Adrenal gland (tissue), 5 donors: ENCODE results near the gene FCER1G.

Experiments
- POLR2A ChIP-seq, 2 donors: fragments of 450-650 bp; IDR thresholded peaks; one replicate each; pipeline ENCODE4 v1.6.1; 2017; ENCODE audit warnings: antibody characterized with exemption in 2 of 2, mild to moderate bottlenecking in 2 of 2, moderate library complexity in 1 of 2
- TF ChIP-seq, protein P1 (sequence below), 6 experiments: fragments of 450-650 bp in 4 of 6; fragments of 200-600 bp in 2 of 6; sonication (generic) in 1 of 6; IDR thresholded peaks; 1 replicate in 5 of 6; 2 replicates in 1 of 6; pipeline versions ENCODE4 v1.5.1 to v1.8.0; 2016 to 2021; ENCODE audit warnings: antibody characterized with exemption in 6 of 6, mild to moderate bottlenecking in 2 of 6, moderate library complexity in 1 of 6
- donor health status: DM: no; HTN: no; CAD: no.

DNA sequence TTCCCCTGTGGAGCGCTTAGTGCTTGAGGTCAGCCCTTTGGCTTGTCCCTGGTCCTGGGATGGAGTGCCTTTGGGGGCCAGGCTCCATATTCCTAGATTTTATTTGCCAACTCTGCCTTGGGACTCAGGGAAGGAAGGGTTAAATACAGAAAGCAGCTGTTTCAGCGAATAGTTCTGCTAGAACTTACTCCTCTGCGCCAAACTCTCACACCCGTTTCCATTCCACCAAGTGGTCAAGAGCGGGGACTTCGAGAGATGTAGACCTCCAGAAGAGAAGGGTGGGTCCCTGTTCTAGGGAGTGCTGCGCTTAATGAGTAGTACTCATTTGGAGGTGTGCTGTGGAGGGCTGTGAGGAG is 10.1 kb downstream of the FCER1G start:
- TF ChIP-seq, protein P1, sequence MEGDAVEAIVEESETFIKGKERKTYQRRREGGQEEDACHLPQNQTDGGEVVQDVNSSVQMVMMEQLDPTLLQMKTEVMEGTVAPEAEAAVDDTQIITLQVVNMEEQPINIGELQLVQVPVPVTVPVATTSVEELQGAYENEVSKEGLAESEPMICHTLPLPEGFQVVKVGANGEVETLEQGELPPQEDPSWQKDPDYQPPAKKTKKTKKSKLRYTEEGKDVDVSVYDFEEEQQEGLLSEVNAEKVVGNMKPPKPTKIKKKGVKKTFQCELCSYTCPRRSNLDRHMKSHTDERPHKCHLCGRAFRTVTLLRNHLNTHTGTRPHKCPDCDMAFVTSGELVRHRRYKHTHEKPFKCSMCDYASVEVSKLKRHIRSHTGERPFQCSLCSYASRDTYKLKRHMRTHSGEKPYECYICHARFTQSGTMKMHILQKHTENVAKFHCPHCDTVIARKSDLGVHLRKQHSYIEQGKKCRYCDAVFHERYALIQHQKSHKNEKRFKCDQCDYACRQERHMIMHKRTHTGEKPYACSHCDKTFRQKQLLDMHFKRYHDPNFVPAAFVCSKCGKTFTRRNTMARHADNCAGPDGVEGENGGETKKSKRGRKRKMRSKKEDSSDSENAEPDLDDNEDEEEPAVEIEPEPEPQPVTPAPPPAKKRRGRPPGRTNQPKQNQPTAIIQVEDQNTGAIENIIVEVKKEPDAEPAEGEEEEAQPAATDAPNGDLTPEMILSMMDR (IDR thresholded peaks at IDR 0.05), result no peak
- no peak for TF ChIP-seq POLR2A (IDR thresholded peaks at IDR 0.05)
